Activated T-helper 17 cell treated with anti-CD3 and anti-CD28 coated beads, Interleukin-2, amount 50 U/mL, for 72 hours (primary cell): Measurements from ENCODE around the gene ANAPC10. TPM values are rescaled to one million over a fixed set of nuclear protein-coding genes. Genes with fewer than 3 reads are reported as not detected.

Experiments
- ATAC-seq: fragments of 150-1000 bp; cut with Tn5 transposase; replicated peaks from 2 replicates; pipeline ENCODE4 v1.10.0; 2021; ENCODE audit warnings: mild to moderate bottlenecking, moderate library complexity
- H3K27ac Mint-ChIP-seq: one replicate; pipeline ENCODE4 v1.8.0; 2022; ENCODE audit warnings: mixed read lengths
- H3K27me3 Mint-ChIP-seq: one replicate; pipeline ENCODE4 v1.8.0; 2022; ENCODE audit warnings: mixed read lengths
- H3K36me3 Mint-ChIP-seq: one replicate; pipeline ENCODE4 v1.8.0; 2022; ENCODE audit warnings: low read depth, mild to moderate bottlenecking, mixed read lengths
- H3K4me1 Mint-ChIP-seq: one replicate; pipeline ENCODE4 v1.8.0; 2022; ENCODE audit warnings: mixed read lengths
- H3K4me3 Mint-ChIP-seq: one replicate; pipeline ENCODE4 v1.8.0; 2022; ENCODE audit warnings: mild to moderate bottlenecking, mixed read lengths
- H3K9me3 Mint-ChIP-seq: one replicate; pipeline ENCODE4 v1.8.0; 2022; ENCODE audit warnings: mixed read lengths
- total RNA-seq, 2 donors: library from RNA; stranded (reverse); gene quantifications; one replicate each; pipeline ENCODE4 v1.2.3, GENCODE V29; 2022

ANAPC10 gene
- total RNA-seq, 2 donors from 2014 or later = 21.8 to 32.5 TPM

DNA sequence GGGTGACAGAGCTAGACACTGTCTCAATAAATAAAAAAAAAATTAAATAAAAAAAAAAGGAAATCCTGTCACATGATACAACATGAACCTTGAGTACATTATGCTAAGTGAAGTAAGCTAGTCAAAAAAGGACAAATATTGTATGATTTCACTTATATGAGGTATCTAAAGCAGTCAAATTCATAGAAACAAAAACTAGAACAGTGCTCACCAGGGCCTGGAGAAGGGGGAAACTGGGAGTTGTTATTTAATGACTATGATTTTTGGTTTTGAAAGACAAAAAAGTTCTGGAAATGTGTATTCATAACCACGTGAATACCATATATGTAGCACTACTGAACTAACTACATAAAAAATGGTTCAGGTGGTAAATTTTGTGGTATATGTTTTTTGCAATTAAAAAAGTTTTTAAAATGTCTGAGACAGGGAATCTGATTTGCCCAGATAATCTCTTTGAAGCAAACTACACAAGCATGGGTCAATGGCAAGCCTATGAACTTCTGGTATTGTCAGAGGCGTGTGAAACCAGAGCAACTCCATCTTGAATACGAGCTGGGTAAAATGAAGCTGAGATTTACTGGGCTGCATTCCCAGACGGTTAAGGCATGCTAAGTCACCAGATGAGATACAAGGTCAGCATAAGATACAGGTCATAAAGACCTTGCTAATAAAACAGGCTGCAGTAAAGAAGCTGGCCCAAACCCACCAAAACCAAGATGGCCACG lies 42.3 kb downstream of the ANAPC10 start:
- Mint-ChIP-seq H3K27ac (no peak overlapping the region), H3K4me3 (no peak overlapping the region), H3K9me3 (no peaks in the 10 kb centered on the region), H3K4me1 (peaks cover 28% of the 10 kb centered on the region), H3K27me3 (no peaks in the 10 kb centered on the region), H3K36me3 (peaks cover 14% of the 10 kb centered on the region)
- peak; percentile 78 for ATAC-seq

DNA sequence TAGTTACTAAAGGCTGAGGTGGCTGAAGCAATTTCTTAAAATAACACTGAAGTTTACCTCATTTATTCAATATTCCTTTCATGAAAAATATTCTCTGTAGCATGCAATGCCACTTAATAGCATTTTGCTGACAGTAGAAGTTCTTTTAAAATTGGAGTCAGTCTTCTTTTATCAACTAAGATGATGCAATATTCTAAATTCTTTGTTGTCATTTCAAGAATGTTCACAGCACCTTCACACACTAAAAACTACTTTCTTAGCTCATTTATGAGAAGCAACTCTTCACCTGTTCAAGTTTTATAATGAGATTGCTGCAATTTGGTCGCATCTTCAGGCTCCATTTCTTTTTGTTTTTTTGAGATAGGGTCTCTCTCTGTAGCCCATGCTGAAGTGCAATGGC lies 48.8 kb downstream of the ANAPC10 start:
- Mint-ChIP-seq H3K4me1 (peaks cover 13% of the 10 kb centered on the region), H3K9me3 (no peaks in the 10 kb centered on the region), H3K4me3 (no peak overlapping the region), H3K27me3 (no peaks in the 10 kb centered on the region), H3K27ac (no peak overlapping the region), H3K36me3 (peaks cover 18% of the 10 kb centered on the region)
- ATAC-seq = no peak

GRCh38 chr4:145048817-145049216 lies 49.2 kb downstream of the ANAPC10 start:
- H3K27me3 Mint-ChIP-seq = no peaks in the 10 kb centered on the region
- ATAC-seq = no peak
- H3K4me1 Mint-ChIP-seq = peaks cover 13% of the 10 kb centered on the region
- H3K27ac Mint-ChIP-seq = no peak overlapping the region
- H3K4me3 Mint-ChIP-seq = no peak overlapping the region
- peaks cover 18% of the 10 kb centered on the region for H3K36me3 Mint-ChIP-seq
- H3K9me3 Mint-ChIP-seq = no peaks in the 10 kb centered on the region

DNA sequence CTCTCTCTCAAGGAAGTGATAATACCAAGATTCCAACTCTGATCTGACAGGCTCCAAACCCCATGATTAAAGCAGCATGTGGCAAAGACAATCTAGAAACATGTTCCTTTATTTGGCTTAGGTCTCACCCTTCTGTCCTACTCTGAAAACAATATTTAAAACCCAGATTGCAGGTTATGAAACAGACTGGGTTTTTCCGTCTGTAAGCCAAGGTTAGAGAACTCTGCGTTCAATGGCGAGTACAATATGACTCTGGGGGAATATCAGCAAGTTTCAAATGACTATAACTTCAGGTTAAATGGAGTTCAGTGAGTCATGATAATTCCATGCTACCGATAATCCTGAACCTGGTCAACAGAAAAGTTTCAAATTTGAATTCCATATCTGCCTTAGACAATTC lies 50.8 kb downstream of the ANAPC10 start:
- peaks cover 13% of the 10 kb centered on the region for H3K4me1 Mint-ChIP-seq
- no peaks in the 10 kb centered on the region for H3K9me3 Mint-ChIP-seq
- H3K27ac Mint-ChIP-seq = no peak overlapping the region
- no peaks in the 10 kb centered on the region for H3K27me3 Mint-ChIP-seq
- H3K4me3 Mint-ChIP-seq = no peak overlapping the region
- ATAC-seq = peak; percentile 16
- H3K36me3 Mint-ChIP-seq = peaks cover 18% of the 10 kb centered on the region

GRCh38 chr4:145045180-145045579 lies 52.8 kb downstream of the ANAPC10 start:
- Mint-ChIP-seq H3K4me3 (no peak overlapping the region), H3K27ac (no peak overlapping the region), H3K4me1 (peaks cover 13% of the 10 kb centered on the region), H3K27me3 (no peaks in the 10 kb centered on the region), H3K36me3 (peaks cover 6% of the 10 kb centered on the region), H3K9me3 (no peaks in the 10 kb centered on the region)
- ATAC-seq = no peak

GRCh38 chr4:145044341-145044740 lies 53.7 kb downstream of the ANAPC10 start:
- H3K27me3 Mint-ChIP-seq = no peaks in the 10 kb centered on the region
- H3K4me1 Mint-ChIP-seq = peaks cover 8% of the 10 kb centered on the region
- H3K27ac Mint-ChIP-seq = no peak overlapping the region
- H3K36me3 Mint-ChIP-seq = peaks cover 5% of the 10 kb centered on the region
- H3K4me3 Mint-ChIP-seq = no peak overlapping the region
- ATAC-seq = no peak
- H3K9me3 Mint-ChIP-seq = no peaks in the 10 kb centered on the region

DNA sequence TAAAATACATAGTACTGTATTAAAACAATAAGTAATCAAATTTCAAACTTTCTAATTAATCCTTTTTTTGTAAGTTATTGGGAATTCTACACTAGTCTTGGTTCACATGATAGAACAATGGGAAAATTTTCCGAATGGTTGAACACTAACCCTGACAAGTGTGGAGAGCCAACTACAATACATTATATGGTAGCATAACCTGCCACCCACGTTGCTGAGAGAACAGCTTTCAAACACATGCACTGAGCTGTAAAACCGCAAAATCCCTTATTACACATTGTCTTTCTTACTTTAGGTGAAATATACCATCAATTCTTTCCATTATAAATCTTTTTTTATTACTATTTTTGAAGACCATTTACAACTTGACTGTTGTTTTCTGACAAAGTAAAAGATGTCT lies 54.7 kb downstream of the ANAPC10 start:
- Mint-ChIP-seq H3K36me3 (peaks cover 5% of the 10 kb centered on the region), H3K27me3 (no peaks in the 10 kb centered on the region), H3K27ac (no peak overlapping the region)

GRCh38 chr4:145042601-145043285 lies 55.3 kb downstream of the ANAPC10 start:
- ATAC-seq = no peak
- Mint-ChIP-seq H3K27ac (no peak overlapping the region), H3K27me3 (no peaks in the 10 kb centered on the region), H3K36me3 (peaks cover 5% of the 10 kb centered on the region), H3K9me3 (no peaks in the 10 kb centered on the region), H3K4me3 (no peak overlapping the region), H3K4me1 (peaks cover 8% of the 10 kb centered on the region)

More for the DNA sequence above, 54.7 kb downstream of the ANAPC10 start:
- peaks cover 8% of the 10 kb centered on the region for H3K4me1 Mint-ChIP-seq
- no peaks in the 10 kb centered on the region for H3K9me3 Mint-ChIP-seq
- H3K4me3 Mint-ChIP-seq = no peak overlapping the region
- no peak for ATAC-seq

GRCh38 chr4:145041378-145041777 lies 56.6 kb downstream of the ANAPC10 start:
- no peaks in the 10 kb centered on the region for H3K9me3 Mint-ChIP-seq
- H3K27ac Mint-ChIP-seq = no peak overlapping the region
- H3K27me3 Mint-ChIP-seq = no peaks in the 10 kb centered on the region
- H3K4me1 Mint-ChIP-seq = no peaks in the 10 kb centered on the region
- H3K36me3 Mint-ChIP-seq = peaks cover 10% of the 10 kb centered on the region
- ATAC-seq = no peak
- H3K4me3 Mint-ChIP-seq = no peak overlapping the region

GRCh38 chr4:145035494-145036136 lies 62.4 kb downstream of the ANAPC10 start:
- peaks cover 49% of the 10 kb centered on the region for H3K36me3 Mint-ChIP-seq
- no peak overlapping the region for H3K27ac Mint-ChIP-seq
- no peaks in the 10 kb centered on the region for H3K4me1 Mint-ChIP-seq
- ATAC-seq = no peak
- no peak overlapping the region for H3K4me3 Mint-ChIP-seq
- H3K9me3 Mint-ChIP-seq = no peaks in the 10 kb centered on the region
- H3K27me3 Mint-ChIP-seq = no peaks in the 10 kb centered on the region

- no peaks in the 10 kb centered on the region for H3K9me3 Mint-ChIP-seq
- H3K4me3 Mint-ChIP-seq = no peak overlapping the region
- no peak for ATAC-seq
- H3K27ac Mint-ChIP-seq = no peak overlapping the region
- no peaks in the 10 kb centered on the region for H3K4me1 Mint-ChIP-seq
- H3K36me3 Mint-ChIP-seq = peaks cover 48% of the 10 kb centered on the region
- no peaks in the 10 kb centered on the region for H3K27me3 Mint-ChIP-seq
Observed at GRCh38 chr4:145034727-145035211, 63.2 kb downstream of the ANAPC10 start.

DNA sequence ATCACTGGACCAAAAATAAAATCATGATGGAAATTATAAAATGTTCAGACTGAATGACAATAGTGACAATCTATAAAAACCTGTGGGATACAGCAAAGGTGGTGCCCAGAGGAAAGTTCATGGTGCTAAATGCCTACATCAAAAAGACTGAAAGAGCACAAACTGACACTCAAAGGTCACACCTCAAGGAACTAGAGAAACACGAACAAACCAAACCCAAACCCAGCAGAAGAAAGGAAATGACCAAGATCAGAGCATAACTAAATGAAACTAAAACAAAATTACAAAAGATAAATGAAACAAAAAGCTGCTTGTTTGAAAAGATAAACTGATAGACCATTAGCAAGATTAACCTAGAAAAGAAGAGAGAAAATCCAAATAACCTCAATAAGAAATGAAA lies 78.7 kb downstream of the ANAPC10 start:
- peak overlapping the region; percentile 73 for H3K27ac Mint-ChIP-seq
- H3K4me3 Mint-ChIP-seq = peak overlapping the region; percentile 54
- H3K4me1 Mint-ChIP-seq = peaks cover 24% of the 10 kb centered on the region
- H3K9me3 Mint-ChIP-seq = peaks cover 6% of the 10 kb centered on the region
- ATAC-seq = peak; percentile 28
- H3K36me3 Mint-ChIP-seq = peaks cover 15% of the 10 kb centered on the region
- no peaks in the 10 kb centered on the region for H3K27me3 Mint-ChIP-seq

DNA sequence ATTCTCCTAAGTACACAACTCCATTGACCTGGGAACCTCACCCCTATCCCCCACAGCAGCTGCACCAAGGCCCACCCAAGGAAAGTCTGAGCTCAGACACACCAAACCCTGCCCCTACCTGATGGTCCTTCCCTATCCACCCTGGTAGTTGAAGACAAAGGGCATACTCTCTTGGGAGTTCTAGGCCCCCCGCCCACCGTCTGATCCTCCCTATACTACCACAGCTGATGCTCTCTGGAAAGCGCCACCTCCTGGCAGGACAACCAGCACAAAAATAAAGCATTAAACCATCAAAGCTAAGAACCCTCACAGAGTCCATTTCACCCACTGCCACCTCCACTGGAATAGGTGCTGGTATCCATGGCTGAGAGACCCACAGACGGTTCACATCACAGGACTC lies 83.6 kb downstream of the ANAPC10 start:
- H3K27ac Mint-ChIP-seq = no peak overlapping the region
- H3K27me3 Mint-ChIP-seq = no peaks in the 10 kb centered on the region
- H3K4me3 Mint-ChIP-seq = no peak overlapping the region
- H3K36me3 Mint-ChIP-seq = peaks cover 10% of the 10 kb centered on the region
- ATAC-seq = no peak
- H3K9me3 Mint-ChIP-seq = peaks cover 3% of the 10 kb centered on the region
- peaks cover 17% of the 10 kb centered on the region for H3K4me1 Mint-ChIP-seq

DNA sequence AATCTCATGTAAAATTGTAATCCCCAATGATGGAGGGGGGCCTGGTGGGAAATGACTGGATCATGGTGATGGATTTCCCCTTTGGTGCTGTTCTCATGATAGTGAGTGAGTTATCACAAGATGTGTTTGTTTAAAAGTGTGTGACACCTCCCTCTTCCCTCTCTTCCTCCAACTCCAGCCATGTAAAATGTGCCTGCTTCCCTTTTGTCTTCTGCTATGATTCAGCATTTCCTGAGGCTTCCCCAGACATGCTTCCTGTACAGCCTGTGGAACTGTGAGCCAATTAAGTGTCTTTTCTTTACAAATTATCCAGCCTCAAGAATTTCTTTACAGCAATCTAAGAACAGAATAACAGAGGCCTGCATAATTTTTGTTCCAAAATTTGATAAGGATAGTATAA lies 85.2 kb downstream of the ANAPC10 start:
- H3K27ac Mint-ChIP-seq = no peak overlapping the region
- H3K36me3 Mint-ChIP-seq = peaks cover 20% of the 10 kb centered on the region
- ATAC-seq = no peak
- H3K4me3 Mint-ChIP-seq = no peak overlapping the region
- H3K9me3 Mint-ChIP-seq = peaks cover 3% of the 10 kb centered on the region
- no peaks in the 10 kb centered on the region for H3K27me3 Mint-ChIP-seq
- H3K4me1 Mint-ChIP-seq = peaks cover 22% of the 10 kb centered on the region

GRCh38 chr4:145011636-145012035 lies 86.4 kb downstream of the ANAPC10 start:
- H3K27ac Mint-ChIP-seq = no peak overlapping the region
- peaks cover 6% of the 10 kb centered on the region for H3K9me3 Mint-ChIP-seq
- peaks cover 31% of the 10 kb centered on the region for H3K36me3 Mint-ChIP-seq
- ATAC-seq = no peak
- H3K4me3 Mint-ChIP-seq = no peak overlapping the region
- no peaks in the 10 kb centered on the region for H3K27me3 Mint-ChIP-seq
- H3K4me1 Mint-ChIP-seq = peaks cover 29% of the 10 kb centered on the region
